NCI-H748 treated with DMSO at 0.1 percent for 48 hours (cell line): Measurements from ENCODE around the gene MB.
"Not testable (repeated sequence)": the region's sequence is repeated elsewhere in the genome, so short reads cannot be mapped to it uniquely, and the experiment has no call there.

Experiments used
- DNase-seq: peaks from one replicate; lab custom pipeline; 2025; lab: John Stamatoyannopoulos, UW

The MB gene

GRCh38 chr22:35637254-35637653 is 20.1 kb upstream of the MB start:
- DNase-seq = no peak

GRCh38 chr22:35634943-35635540 is 17.9 kb upstream of the MB start:
- DNase-seq = no peak

- DNase-seq = no peak
Observed at GRCh38 chr22:35634015-35634414, 16.9 kb upstream of the MB start.

GRCh38 chr22:35633520-35633919 is 16.4 kb upstream of the MB start:
- no peak for DNase-seq

- DNase-seq = no peak
Observed at GRCh38 chr22:35632935-35633334, 15.8 kb upstream of the MB start.

GRCh38 chr22:35631597-35631996 is 14.5 kb upstream of the MB start:
- no peak for DNase-seq

GRCh38 chr22:35630891-35631290 is 13.8 kb upstream of the MB start:
- no peak for DNase-seq

- no peak for DNase-seq
Observed at GRCh38 chr22:35630387-35630793, 13.3 kb upstream of the MB start.

GRCh38 chr22:35629406-35630216 is 12.5 kb upstream of the MB start:
- DNase-seq = no peak

- DNase-seq = no peak
Observed at GRCh38 chr22:35628732-35629131, 11.6 kb upstream of the MB start.

- peak; percentile 33 for DNase-seq
Observed at GRCh38 chr22:35627267-35628041, 10.3 kb upstream of the MB start.

- no peak for DNase-seq
Observed at GRCh38 chr22:35625763-35626432, 8.8 kb upstream of the MB start.

- no peak for DNase-seq
Observed at GRCh38 chr22:35624547-35624946, 7.4 kb upstream of the MB start.

GRCh38 chr22:35623885-35624284 is 6.8 kb upstream of the MB start:
- DNase-seq = not testable (repeated sequence)

- DNase-seq = no peak
Observed at GRCh38 chr22:35622191-35622913, 5.2 kb upstream of the MB start.

- DNase-seq = no peak
Observed at GRCh38 chr22:35621451-35621850, 4.3 kb upstream of the MB start.

GRCh38 chr22:35620624-35621251 is 3.6 kb upstream of the MB start:
- DNase-seq = no peak

GRCh38 chr22:35619336-35620094 is 2.4 kb upstream of the MB start:
- no peak for DNase-seq

GRCh38 chr22:35618427-35619223 is 1.5 kb upstream of the MB start:
- no peak for DNase-seq

- no peak for DNase-seq
Observed at GRCh38 chr22:35616043-35616442, 1.1 kb downstream of the MB start.
